GM19468 (cell line): ENCODE results near the gene GREM1.

Experiments
- ATAC-seq: cut with Tn5 transposase; IDR thresholded peaks from one replicate; pipeline ENCODE4 v1.9.1; 2021; ENCODE audit warnings: mild to moderate bottlenecking, moderate library complexity, moderate number of reproducible peaks; ENCODE audit not compliant: unreplicated experiment; ENCODE audit errors: extremely low read depth

The GREM1 gene

GRCh38 chr15:32775103-32775502 lies 57.3 kb downstream of the GREM1 start:
- no peak for ATAC-seq

- ATAC-seq = no peak
Observed at GRCh38 chr15:32778391-32779176, 60.8 kb downstream of the GREM1 start.

DNA sequence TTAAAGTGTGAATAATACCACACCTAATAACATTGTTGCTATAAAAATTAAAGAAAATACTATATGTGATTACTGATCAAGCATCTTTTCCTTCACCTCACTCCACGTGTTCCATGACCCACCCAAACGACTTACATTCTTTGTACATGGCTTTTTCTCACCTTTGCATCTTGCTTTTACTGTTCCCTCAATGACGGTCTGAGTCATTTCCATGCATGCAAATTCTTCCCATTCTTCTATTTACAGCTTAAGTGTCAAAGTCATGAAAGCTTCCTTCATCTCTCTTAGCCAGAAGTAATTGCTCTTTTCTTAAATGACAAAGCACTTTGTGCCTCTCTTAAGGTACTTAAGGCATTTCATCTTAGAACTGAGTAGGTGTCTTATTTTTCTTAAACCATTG lies 64.0 kb downstream of the GREM1 start:
- no peak for ATAC-seq

DNA sequence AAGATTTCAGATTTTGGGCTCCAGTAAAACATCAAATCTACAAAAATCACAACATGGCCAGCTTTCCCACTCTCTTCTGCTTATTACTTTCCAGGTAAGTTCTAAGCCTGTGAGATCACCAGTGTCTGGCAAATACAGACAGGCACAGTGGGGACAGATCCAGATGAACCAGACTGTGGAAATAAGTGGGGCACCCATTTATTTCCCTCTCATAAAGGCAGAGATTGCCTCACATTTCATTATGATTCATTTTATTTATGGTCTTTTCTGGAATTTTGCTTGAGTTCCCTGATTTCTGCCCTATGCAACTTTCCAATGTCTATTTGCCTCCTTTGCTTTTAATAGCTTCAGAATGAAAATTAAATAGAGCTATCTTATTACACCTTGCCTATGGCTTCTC lies 66.8 kb downstream of the GREM1 start:
- ATAC-seq = no peak

- no peak for ATAC-seq
Observed at GRCh38 chr15:32786906-32787305, 69.1 kb downstream of the GREM1 start.

DNA sequence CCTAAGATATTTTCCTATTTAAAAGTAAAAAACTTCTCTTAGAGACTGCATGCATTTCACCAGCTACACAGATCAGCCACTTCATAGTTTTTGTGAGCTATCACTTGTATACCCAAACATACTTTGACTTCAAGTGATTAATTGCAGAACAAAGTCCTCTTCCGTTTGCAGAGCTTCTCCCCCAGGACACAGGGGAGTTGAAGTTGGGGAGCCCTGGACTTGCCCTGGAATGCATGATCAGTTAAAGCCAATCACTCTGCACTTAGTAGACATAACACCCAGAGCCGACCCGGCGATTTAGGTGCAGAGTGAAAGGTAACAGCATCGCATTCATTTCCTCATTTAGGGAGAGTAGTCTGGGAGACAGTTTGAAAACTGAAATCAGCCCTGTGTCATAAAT lies 70.1 kb downstream of the GREM1 start:
- no peak for ATAC-seq

DNA sequence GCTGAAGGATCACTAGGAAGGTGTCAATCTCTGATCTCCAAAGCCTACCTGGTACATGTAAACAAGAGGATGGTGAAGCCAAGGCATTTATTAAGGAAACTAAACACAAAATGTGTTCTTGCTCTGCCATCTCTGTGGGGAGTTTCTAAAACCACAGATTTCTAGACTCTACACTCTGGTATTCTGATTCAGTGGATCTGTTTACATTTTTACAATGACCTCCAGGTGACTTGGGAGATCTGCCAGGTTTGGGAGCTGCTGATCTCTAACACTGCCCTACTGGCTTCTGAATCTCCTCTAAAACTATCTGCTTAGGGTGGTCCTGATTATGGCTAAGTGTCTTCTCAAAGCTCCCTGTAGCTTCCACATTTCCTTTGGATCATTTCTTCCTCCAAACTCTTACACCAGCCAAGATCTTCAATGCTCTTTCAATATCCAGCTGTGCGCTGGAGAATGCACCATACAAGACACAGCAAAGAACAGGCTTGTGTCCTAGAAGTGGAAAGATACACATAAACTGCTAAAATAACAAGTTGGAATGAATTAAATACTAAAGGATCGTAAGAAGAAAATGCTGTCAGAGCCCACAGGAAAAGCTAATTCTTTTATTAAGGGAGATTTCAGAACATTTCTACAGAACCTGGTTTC lies 72.7 kb downstream of the GREM1 start:
- ATAC-seq = no peak

DNA sequence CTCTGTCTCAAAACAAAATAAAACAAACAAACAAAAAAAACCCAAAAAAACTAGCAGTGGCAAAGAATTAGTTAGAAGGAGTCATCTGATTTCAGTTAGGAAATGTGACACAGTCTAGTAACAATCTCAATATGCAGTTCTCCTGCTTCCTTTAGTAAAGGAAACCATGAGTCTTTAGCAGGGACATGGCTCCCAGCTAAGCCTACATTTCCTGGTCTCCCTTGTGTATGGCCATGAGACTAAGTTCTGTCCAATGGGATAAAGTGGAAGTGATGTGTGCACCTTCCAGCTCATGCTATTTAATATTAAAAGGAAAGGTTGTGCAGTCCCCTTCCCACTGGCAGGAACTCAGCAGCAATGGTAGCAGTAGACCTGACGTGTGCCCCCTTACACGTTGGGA lies 74.6 kb downstream of the GREM1 start:
- ATAC-seq = no peak
